Activated CD4-positive, alpha-beta T cell treated with anti-CD3 and anti-CD28 coated beads for 4 hours (primary cell): ENCODE data around the gene SERPINA10.

ENCODE experiments used
- DNase-seq, 2 donors: peaks; one replicate each; pipeline ENCODE4 v3.0.0-alpha.2; 2020

The SERPINA10 gene

DNA sequence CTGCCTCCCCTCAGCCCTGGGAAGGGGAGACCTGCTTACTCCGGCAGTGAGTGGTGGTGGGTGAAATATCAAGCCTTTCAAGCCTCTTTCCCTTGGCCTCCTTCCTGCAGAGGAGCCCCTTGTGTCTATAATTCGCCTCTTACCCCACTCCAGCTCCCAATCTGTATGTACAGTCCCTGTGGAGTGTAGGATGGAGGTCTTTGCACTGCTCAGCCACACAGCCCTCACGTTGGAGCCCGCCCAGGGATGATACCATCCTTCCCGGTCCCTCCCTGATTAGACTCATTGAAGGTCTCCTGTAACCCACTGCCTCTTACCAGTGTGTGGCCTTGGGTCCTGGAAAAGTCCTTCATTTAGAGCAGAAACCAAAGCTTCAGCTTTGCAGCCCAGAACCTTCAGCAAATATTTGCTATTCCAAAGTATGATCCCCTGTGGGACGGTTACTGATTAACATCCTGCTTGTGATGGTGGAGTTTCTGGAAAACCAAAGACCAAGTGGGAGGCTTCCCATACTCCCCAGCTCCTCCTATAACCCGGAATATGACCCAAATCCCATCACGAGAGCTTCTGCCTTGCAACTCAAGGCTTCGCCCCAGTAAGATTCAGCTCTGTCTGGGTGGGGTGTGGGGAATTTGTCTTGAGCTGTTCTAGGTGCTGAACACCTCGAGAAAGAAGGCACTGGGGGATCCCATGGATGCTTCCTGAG is at the start of gene SERPINA10:
TSS of gene SERPINA10 (minus strand) at position 397 of the 706 bp plus-strand sequence. CDS start 2,675 bp downstream, outside the sequence.
- no peak for DNase-seq

DNA sequence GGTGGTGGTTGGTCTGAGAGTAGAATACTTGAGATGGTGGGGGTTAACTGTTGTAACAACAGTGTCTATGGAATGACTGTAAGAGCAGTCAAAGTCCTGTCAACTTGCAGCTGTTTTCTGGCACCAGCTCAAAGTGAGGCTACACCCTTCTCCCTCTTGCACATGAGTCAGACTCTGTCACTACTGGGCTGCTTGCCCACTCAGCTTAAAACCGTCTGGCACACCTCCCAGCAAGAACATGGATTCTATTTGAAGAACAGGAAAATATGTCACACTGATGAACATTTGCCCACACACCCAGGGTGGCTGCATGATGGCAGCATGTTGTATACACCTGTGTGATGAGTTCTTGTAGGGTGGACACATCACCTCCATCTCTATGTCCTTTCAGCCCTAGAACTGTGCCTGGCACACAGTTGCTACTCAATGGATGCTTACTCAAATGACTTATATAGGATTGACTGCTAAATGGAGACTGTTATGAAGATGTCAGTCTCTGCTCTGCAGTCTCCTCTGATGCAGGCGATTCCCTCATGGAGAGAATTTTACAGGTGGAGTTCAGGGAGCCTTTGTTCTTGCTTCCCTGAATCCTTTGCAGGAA is 49.4 kb upstream of the SERPINA10 start:
- DNase-seq: peak in 1 of 2 donors; percentile 12

GRCh38 chr14:94341656-94342333 is 48.7 kb upstream of the SERPINA10 start:
- DNase-seq: no peak

DNA sequence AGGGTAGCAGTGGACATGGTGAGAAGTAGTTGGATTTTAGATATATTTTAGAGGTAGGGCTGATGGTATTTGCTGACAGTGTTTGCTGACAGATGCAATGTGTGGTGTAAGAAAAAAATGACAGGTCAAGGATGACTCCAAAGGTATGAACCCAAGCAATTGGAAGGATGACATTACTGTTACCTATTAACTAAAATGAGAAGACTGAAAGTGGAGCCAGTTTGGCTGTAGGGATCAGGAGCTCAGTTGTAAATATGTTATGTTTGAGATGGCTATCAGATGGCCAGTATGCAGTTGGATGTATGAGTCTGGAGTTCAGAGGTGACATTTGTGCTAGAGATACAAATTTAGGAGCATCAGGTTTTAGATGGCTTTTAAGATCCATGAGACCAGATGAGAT is 47.5 kb upstream of the SERPINA10 start:
- DNase-seq: no peak

- no peak for DNase-seq
Measured at GRCh38 chr14:94338023-94338422, 45.0 kb upstream of the SERPINA10 start.

- DNase-seq: no peak
Measured at GRCh38 chr14:94337274-94337673, 44.2 kb upstream of the SERPINA10 start.

- DNase-seq: no peak
Measured at GRCh38 chr14:94334872-94335271, 41.8 kb upstream of the SERPINA10 start.

- no peak for DNase-seq
Measured at GRCh38 chr14:94332587-94332986, 39.5 kb upstream of the SERPINA10 start.

GRCh38 chr14:94332063-94332583 is 39.1 kb upstream of the SERPINA10 start:
- DNase-seq: no peak

DNA sequence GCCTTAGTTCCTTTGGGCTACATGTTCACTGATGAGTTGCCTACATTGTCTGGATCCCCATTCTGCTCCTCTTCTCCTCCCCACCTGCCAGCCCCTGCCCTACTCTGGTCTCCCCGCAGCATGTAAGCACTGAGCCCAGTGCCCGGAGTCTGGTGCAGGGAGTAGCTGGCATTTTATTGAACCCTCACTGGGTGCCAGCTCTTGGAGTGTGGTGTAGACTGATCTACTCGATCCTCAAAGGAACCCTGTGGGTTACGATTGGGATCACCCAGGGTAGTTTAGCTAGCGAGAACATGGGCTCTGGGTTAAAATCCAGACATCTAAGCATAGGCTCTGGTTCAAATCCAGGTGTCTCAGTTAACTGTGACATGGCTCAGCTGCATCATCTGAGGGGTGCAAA is 38.4 kb upstream of the SERPINA10 start:
- DNase-seq: no peak

- no peak for DNase-seq
Measured at GRCh38 chr14:94330857-94331256, 37.8 kb upstream of the SERPINA10 start.

DNA sequence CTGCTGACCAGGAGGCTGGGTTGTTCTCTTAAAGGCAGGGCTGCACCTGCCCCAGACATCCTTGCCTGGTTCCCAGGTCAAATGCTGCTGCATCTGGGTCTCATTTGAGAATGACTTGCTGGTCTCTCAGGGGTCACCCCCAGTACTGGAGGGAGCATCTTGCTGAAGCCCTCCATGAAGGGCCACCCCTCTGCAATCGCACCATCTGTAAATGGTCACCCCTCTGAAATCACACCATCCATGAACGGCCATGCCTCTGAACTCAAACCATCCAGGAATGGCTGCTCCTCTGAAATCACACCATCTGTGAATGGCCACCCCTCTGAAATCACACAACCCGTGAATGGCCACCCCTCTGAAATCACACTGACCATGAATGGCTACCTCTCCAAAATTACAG is 37.4 kb upstream of the SERPINA10 start:
- no peak for DNase-seq

DNA sequence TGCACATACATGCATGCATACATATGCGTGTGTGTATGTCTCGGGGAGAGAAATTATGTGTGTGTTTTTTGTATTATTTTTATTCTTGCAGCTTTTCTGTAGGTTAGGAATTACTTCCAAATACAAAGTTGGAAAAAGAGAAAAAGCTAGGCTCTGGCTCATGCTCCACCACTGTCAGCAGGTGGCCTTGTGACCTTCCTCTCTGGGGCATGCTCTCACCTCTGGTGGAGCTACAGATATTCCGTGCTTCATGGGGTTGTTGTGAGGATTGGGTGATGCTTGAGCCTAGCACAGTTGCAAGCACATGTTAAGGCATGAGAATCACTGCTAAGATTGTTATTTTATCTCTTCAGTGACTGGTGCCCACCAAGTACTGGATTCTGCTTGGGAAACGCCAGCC is 36.8 kb upstream of the SERPINA10 start:
- DNase-seq: no peak

- DNase-seq: no peak
Measured at GRCh38 chr14:94328196-94328595, 35.1 kb upstream of the SERPINA10 start.

GRCh38 chr14:94322648-94323570 is 29.8 kb upstream of the SERPINA10 start, which contains the start of gene SERPINA6:
SERPINA6 (minus strand) TSS chr14:94323336; CDS start chr14:94314648, 8,688 bp downstream.
- no peak for DNase-seq

- no peak for DNase-seq
Measured at GRCh38 chr14:94321421-94322271, 28.6 kb upstream of the SERPINA10 start.

GRCh38 chr14:94320243-94320642 is 27.2 kb upstream of the SERPINA10 start:
- DNase-seq: no peak

GRCh38 chr14:94317259-94317658 is 24.2 kb upstream of the SERPINA10 start:
- DNase-seq: no peak

DNA sequence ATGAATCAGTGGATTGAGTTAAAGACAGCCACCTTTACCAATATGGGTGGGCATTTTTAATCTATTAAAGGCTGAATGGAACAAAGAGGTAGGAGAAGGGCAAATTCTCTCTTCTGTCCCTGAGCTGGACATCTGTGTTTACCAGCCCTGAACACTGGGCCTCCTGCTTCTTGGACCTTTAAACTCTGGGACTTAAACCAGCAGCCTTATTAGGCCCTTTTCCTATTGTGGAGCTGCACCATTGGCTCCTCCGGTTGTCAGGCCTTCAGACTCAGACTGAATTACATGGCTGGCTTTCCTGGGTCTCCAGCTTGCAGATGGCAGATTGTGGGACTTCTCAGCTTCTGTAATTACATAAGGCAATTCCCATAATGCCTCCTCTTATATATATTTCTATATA is 23.6 kb upstream of the SERPINA10 start:
- DNase-seq: no peak

DNA sequence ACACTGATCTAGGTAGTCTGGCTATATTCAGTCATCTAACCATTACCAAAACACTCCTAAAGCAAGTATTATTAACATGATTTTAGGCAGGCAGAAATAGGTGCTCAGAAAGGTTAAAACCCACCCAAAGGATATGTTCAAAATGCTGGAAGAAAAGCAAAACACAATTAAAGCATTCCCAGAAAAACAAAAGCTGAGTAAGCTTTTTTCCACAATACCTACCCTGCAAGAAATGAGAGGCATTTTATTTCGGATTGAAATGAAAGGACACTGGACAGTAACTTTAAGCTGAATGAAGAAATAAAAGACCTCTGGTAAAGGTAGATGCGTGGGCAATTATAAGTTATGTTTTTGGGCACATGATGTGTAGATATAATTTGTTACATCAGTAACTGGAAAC is 21.8 kb upstream of the SERPINA10 start:
- no peak for DNase-seq

- no peak for DNase-seq
Measured at GRCh38 chr14:94313991-94314655, 21.1 kb upstream of the SERPINA10 start.
